Panc1 (cell line): Measurements from ENCODE around the gene REELD1.

Experiments
- POLR2AphosphoS5 ChIP-seq: IDR thresholded peaks from 2 replicates; pipeline ENCODE4 v1.6.1; 2012; ENCODE audit warnings: mild to moderate bottlenecking, low read depth, low read length, moderate library complexity
- TF ChIP-seq, protein P1 (sequence below): fragments of 450-650 bp; IDR thresholded peaks from 2 replicates; pipeline ENCODE4 v1.5.1; 2017; ENCODE audit warnings: mild to moderate bottlenecking

DNA sequence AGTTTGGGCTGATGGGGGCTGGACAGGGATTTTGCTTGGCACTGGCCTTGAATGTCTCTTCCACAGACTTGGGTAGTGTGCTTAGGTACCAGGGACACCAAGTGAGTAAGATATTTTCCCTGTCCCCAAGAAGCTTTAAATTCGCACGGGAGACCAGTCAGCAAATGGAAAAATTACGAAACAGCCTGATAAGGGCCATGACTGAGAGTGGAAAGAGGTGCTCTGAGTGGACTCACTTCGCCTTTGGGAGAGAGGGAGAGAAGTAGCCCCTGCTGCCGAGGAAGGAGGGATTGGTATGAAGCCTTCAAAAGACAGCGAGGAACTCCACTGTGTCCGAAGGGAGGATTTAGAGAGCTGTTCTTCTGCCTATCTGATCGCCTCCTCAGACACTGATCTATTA lies 36.2 kb upstream of the REELD1 start:
- TF ChIP-seq, protein P1, sequence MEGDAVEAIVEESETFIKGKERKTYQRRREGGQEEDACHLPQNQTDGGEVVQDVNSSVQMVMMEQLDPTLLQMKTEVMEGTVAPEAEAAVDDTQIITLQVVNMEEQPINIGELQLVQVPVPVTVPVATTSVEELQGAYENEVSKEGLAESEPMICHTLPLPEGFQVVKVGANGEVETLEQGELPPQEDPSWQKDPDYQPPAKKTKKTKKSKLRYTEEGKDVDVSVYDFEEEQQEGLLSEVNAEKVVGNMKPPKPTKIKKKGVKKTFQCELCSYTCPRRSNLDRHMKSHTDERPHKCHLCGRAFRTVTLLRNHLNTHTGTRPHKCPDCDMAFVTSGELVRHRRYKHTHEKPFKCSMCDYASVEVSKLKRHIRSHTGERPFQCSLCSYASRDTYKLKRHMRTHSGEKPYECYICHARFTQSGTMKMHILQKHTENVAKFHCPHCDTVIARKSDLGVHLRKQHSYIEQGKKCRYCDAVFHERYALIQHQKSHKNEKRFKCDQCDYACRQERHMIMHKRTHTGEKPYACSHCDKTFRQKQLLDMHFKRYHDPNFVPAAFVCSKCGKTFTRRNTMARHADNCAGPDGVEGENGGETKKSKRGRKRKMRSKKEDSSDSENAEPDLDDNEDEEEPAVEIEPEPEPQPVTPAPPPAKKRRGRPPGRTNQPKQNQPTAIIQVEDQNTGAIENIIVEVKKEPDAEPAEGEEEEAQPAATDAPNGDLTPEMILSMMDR: no peak
- TF ChIP-seq POLR2AphosphoS5: no peak
